Smooth muscle cell (in vitro differentiated cells): ENCODE results near the gene ZNF207. TPM values are rescaled to one million over a fixed set of nuclear protein-coding genes. Genes with fewer than 3 reads are reported as not detected.

Source experiments
- DNase-seq: peaks from one replicate; lab custom pipeline; 2025; ENCODE audit not compliant: unreplicated experiment; lab: John Stamatoyannopoulos, UW
- H2AFZ ChIP-seq: fragments of 200-600 bp; sonication (generic); 2 replicates; pipeline ENCODE4 v1.6.0; 2016; ENCODE audit warnings: antibody characterized with exemption, low read depth, mild to moderate bottlenecking
- H3F3A ChIP-seq: fragments of 200-600 bp; sonication (generic); 2 replicates; pipeline ENCODE4 v1.6.0; 2017; ENCODE audit warnings: antibody characterized with exemption, low read depth
- H3K27ac ChIP-seq: fragments of 200-600 bp; sonication (generic); 2 replicates; pipeline ENCODE4 v1.5.1; 2016; ENCODE audit warnings: low read depth, mild to moderate bottlenecking
- H3K27me3 ChIP-seq: fragments of 200-600 bp; sonication (generic); 2 replicates; pipeline ENCODE4 v1.6.1; 2016; ENCODE audit warnings: low read depth, mild to moderate bottlenecking
- H3K36me3 ChIP-seq: fragments of 200-600 bp; sonication (generic); 2 replicates; pipeline ENCODE4 v1.5.1; 2016; ENCODE audit warnings: low read depth
- H3K4me1 ChIP-seq: fragments of 200-600 bp; sonication (generic); 2 replicates; pipeline ENCODE4 v1.5.1; 2016; ENCODE audit warnings: low read depth
- H3K4me2 ChIP-seq: fragments of 200-600 bp; sonication (generic); 2 replicates; pipeline ENCODE4 v1.6.0; 2016; ENCODE audit warnings: mild to moderate bottlenecking
- H3K4me3 ChIP-seq: fragments of 200-600 bp; sonication (generic); 2 replicates; pipeline ENCODE4 v1.5.1; 2016; ENCODE audit warnings: mild to moderate bottlenecking
- H3K79me2 ChIP-seq: fragments of 200-600 bp; sonication (generic); 2 replicates; pipeline ENCODE4 v1.6.0; 2016; ENCODE audit warnings: low read depth, mild to moderate bottlenecking
- H3K9ac ChIP-seq: fragments of 200-600 bp; sonication (generic); 2 replicates; pipeline ENCODE4 v1.6.0; 2016; ENCODE audit warnings: low read depth
- H3K9me3 ChIP-seq: fragments of 200-600 bp; sonication (generic); replicated peaks from 2 replicates; pipeline ENCODE4 v1.5.1; 2016; ENCODE audit warnings: low read depth
- H4K20me1 ChIP-seq: fragments of 200-600 bp; sonication (generic); 2 replicates; pipeline ENCODE4 v1.6.0; 2016; ENCODE audit warnings: low read depth
- WGBS: methylation state at CpG from one replicate; pipeline ENCODE4 v1.1.7; 2016; ENCODE audit warnings: low lambda C conversion rate; 5-methylcytosine and 5-hydroxymethylcytosine counted together
- polyA plus RNA-seq: library from polyadenylated mRNA; unstranded; fragments of >200 nt; fragmentation: Nextera tagmentation; extraction: Ambion mirVana; gene quantifications from 2 replicates; pipeline ENCODE4 v1.2.1, GENCODE V29; 2016
- total RNA-seq: library from RNA; depleted of rRNA; stranded (reverse); fragments of >200 nt; gene quantifications from 2 replicates; pipeline ENCODE4 v1.2.3, GENCODE V29; 2014
- TF ChIP-seq, protein P1 (sequence below): fragments of 200-600 bp; sonication (generic); IDR thresholded peaks from 2 replicates; pipeline ENCODE4 v1.5.1; 2017; ENCODE audit warnings: borderline replicate concordance, mild to moderate bottlenecking, antibody characterized with exemption; ENCODE audit not compliant: insufficient read depth, poor library complexity, severe bottlenecking

ZNF207 gene
- total and polyA plus RNA-seq, 2 experiments from 2014 or later, result 84.3 to 196 TPM

GRCh38 chr17:32342603-32343325 is 7.2 kb upstream of the ZNF207 start:
- Histone ChIP-seq H3K79me2 (no peaks in the 10 kb centered on the region), H3K27ac (no peak overlapping the region), H3K9ac (no peak overlapping the region), H3K4me1 (peaks cover 6% of the 10 kb centered on the region), H3K4me3 (peak overlapping the region; percentile 63), H3K4me2 (peak overlapping the region; percentile 91), H4K20me1 (no peaks in the 10 kb centered on the region), H3K36me3 (no peaks in the 10 kb centered on the region), H3K9me3 (no peaks in the 10 kb centered on the region), H2AFZ (peak overlapping the region; percentile 98), H3F3A (no peaks in the 10 kb centered on the region), H3K27me3 (no peaks in the 10 kb centered on the region)
- DNase-seq, result no peak
- TF ChIP-seq, protein P1, sequence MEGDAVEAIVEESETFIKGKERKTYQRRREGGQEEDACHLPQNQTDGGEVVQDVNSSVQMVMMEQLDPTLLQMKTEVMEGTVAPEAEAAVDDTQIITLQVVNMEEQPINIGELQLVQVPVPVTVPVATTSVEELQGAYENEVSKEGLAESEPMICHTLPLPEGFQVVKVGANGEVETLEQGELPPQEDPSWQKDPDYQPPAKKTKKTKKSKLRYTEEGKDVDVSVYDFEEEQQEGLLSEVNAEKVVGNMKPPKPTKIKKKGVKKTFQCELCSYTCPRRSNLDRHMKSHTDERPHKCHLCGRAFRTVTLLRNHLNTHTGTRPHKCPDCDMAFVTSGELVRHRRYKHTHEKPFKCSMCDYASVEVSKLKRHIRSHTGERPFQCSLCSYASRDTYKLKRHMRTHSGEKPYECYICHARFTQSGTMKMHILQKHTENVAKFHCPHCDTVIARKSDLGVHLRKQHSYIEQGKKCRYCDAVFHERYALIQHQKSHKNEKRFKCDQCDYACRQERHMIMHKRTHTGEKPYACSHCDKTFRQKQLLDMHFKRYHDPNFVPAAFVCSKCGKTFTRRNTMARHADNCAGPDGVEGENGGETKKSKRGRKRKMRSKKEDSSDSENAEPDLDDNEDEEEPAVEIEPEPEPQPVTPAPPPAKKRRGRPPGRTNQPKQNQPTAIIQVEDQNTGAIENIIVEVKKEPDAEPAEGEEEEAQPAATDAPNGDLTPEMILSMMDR, result no peak
- 88% methylated on average over 14 of the region's 14 CpGs for WGBS

- TF ChIP-seq, protein P1, result no peak
- Histone ChIP-seq H3K27ac (no peak overlapping the region), H3K4me3 (no peak overlapping the region)
Observed at GRCh38 chr17:32345951-32346600, 3.9 kb upstream of the ZNF207 start.

GRCh38 chr17:32348483-32348800 is 1.5 kb upstream of the ZNF207 start:
- DNase-seq, result no peak
- H3K9ac ChIP-seq, result no peak overlapping the region
- no peak overlapping the region for H3K4me3 ChIP-seq
- peaks cover 25% of the 10 kb centered on the region for H3K4me1 ChIP-seq
- peaks cover 34% of the 10 kb centered on the region for H3K79me2 ChIP-seq
- H3K9me3 ChIP-seq, result no peaks in the 10 kb centered on the region
- no peaks in the 10 kb centered on the region for H3K27me3 ChIP-seq
- peaks cover 30% of the 10 kb centered on the region for H4K20me1 ChIP-seq
- TF ChIP-seq, protein P1, result no peak
- WGBS, result 94% methylated on average over 2 of the region's 2 CpGs
- H2AFZ ChIP-seq, result no peak overlapping the region
- no peaks in the 10 kb centered on the region for H3F3A ChIP-seq
- H3K36me3 ChIP-seq, result no peaks in the 10 kb centered on the region
- H3K4me2 ChIP-seq, result no peak overlapping the region
- H3K27ac ChIP-seq, result no peak overlapping the region

More at GRCh38 chr17:32345951-32346600, 3.9 kb upstream of the ZNF207 start:
- Histone ChIP-seq H3K4me2 (no peak overlapping the region), H2AFZ (no peak overlapping the region), H3K36me3 (no peaks in the 10 kb centered on the region), H3K9ac (no peak overlapping the region), H3K9me3 (no peaks in the 10 kb centered on the region), H4K20me1 (peaks cover 6% of the 10 kb centered on the region), H3K4me1 (peaks cover 9% of the 10 kb centered on the region), H3F3A (no peaks in the 10 kb centered on the region), H3K79me2 (peaks cover 11% of the 10 kb centered on the region), H3K27me3 (no peaks in the 10 kb centered on the region)
- WGBS, result 85% methylated on average over 11 of the region's 11 CpGs
- no peak for DNase-seq
